Stimulated activated CD8-positive, alpha-beta memory T cell treated with anti-CD3 and anti-CD28 coated beads, Interleukin-12 subunit alpha, Interleukin-12 subunit beta, amount 100 ng/mL, for 24 hours (primary cell): Measurements from ENCODE around the gene COL9A1.
"Not testable (repeated sequence)": the region's sequence is repeated elsewhere in the genome, so short reads cannot be mapped to it uniquely, and the experiment has no call there.

ENCODE experiments used
- DNase-seq: peaks from one replicate; pipeline ENCODE4 v3.0.0-alpha.2; 2020; ENCODE audit errors: extremely low read depth

COL9A1 gene

GRCh38 chr6:70303034-70303525, at the start of gene COL9A1:
Gene COL9A1, minus strand, starts transcription at chr6:70303084. Its CDS starts 160 bp downstream, at chr6:70302924.
- no peak for DNase-seq

GRCh38 chr6:70351461-70351860, 48.6 kb upstream of the COL9A1 start:
- DNase-seq, result no peak

GRCh38 chr6:70345619-70346018, 42.7 kb upstream of the COL9A1 start:
- DNase-seq, result no peak

- no peak for DNase-seq
Measured at GRCh38 chr6:70343313-70343712, 40.4 kb upstream of the COL9A1 start.

GRCh38 chr6:70339810-70340209, 36.9 kb upstream of the COL9A1 start:
- DNase-seq, result not testable (repeated sequence)

- DNase-seq, result no peak
Measured at GRCh38 chr6:70338775-70339174, 35.9 kb upstream of the COL9A1 start.

GRCh38 chr6:70337743-70338105, 34.8 kb upstream of the COL9A1 start:
- DNase-seq, result no peak

GRCh38 chr6:70336996-70337742, 34.3 kb upstream of the COL9A1 start:
- no peak for DNase-seq

GRCh38 chr6:70327036-70327435, 24.2 kb upstream of the COL9A1 start:
- no peak for DNase-seq

GRCh38 chr6:70325009-70325408, 22.1 kb upstream of the COL9A1 start:
- no peak for DNase-seq

GRCh38 chr6:70317799-70318198, 14.9 kb upstream of the COL9A1 start:
- DNase-seq, result not testable (repeated sequence)

- no peak for DNase-seq
Measured at GRCh38 chr6:70315079-70315751, 12.3 kb upstream of the COL9A1 start.

GRCh38 chr6:70314296-70314695, 11.4 kb upstream of the COL9A1 start:
- no peak for DNase-seq

- DNase-seq, result no peak
Measured at GRCh38 chr6:70312165-70312745, 9.4 kb upstream of the COL9A1 start.

GRCh38 chr6:70310063-70310694, 7.3 kb upstream of the COL9A1 start:
- DNase-seq, result no peak

- no peak for DNase-seq
Measured at GRCh38 chr6:70309243-70309642, 6.4 kb upstream of the COL9A1 start.

GRCh38 chr6:70308142-70308541, 5.3 kb upstream of the COL9A1 start:
- DNase-seq, result not testable (repeated sequence)

GRCh38 chr6:70307008-70307407, 4.1 kb upstream of the COL9A1 start:
- no peak for DNase-seq

- no peak for DNase-seq
Measured at GRCh38 chr6:70304616-70305015, 1.7 kb upstream of the COL9A1 start.

GRCh38 chr6:70299456-70299855, 3.4 kb downstream of the COL9A1 start:
- DNase-seq, result no peak

GRCh38 chr6:70298068-70298467, 4.8 kb downstream of the COL9A1 start:
- DNase-seq, result no peak

GRCh38 chr6:70292193-70292592, 10.7 kb downstream of the COL9A1 start:
- no peak for DNase-seq
